SK-MEL-5 (cell line): ENCODE results near the gene CCNB2. TPM values are rescaled to one million over a fixed set of nuclear protein-coding genes. Genes with fewer than 3 reads are reported as not detected.

ENCODE experiments used
- small RNA-seq, 2 experiments: library from RNA; depleted of rRNA; stranded (forward); fragments of <200 nt; gene quantifications; one replicate each; pipeline ENCODE3, GENCODE V24; 2014
- total RNA-seq: library from RNA; depleted of rRNA; stranded (reverse); fragments of >200 nt; shearing (Covaris generic); gene quantifications from 2 replicates; pipeline ENCODE4 v1.2.3, GENCODE V29; 2014; rRNA removed

Gene CCNB2
- total RNA-seq, 1 experiment from 2014 or later = 49.8 TPM

Small RNA genes lying within 50 kb of the gene (small RNA-seq; reads per million reads assigned to genes)
- 0 to 0.24 reads per million in 2 experiments for gene MIR2116

Other genes with a start within 250 kb of the CCNB2 start
- 59.6 and 72.0 TPM in 2 replicates for gene SLTM, start 171.5 kb upstream of the CCNB2 start, total RNA-seq
- 19.9 and 25.1 TPM in 2 replicates for gene RNF111, start 117.5 kb upstream of the CCNB2 start, total RNA-seq
- gene LDHAL6B, start 101.7 kb downstream of the CCNB2 start, total RNA-seq = not detected in 2 replicates